T-helper 2 cell treated with Interferon-gamma antibody and Interleukin-4, amounts not matched to agents 5 μg/mL and 100 μg/mL, for 36 hours (primary cell): ENCODE measurements around the gene NYAP1.
A peak's percentile ranks its signal among the peaks of the same experiment; 100 is the strongest.

Experiments
- DNase-seq: peaks from one replicate; pipeline ENCODE4 v3.0.0; 2021; ENCODE audit warnings: low spot score
- H3K27ac Mint-ChIP-seq: one replicate; pipeline ENCODE4 v1.8.0; 2021; ENCODE audit warnings: mild to moderate bottlenecking, mixed read lengths
- H3K27me3 Mint-ChIP-seq: one replicate; pipeline ENCODE4 v1.8.0; 2021; ENCODE audit warnings: low read depth, mixed read lengths
- H3K36me3 Mint-ChIP-seq: one replicate; pipeline ENCODE4 v1.8.0; 2021; ENCODE audit warnings: low read depth, mixed read lengths
- H3K4me1 Mint-ChIP-seq: one replicate; pipeline ENCODE4 v1.8.0; 2021; ENCODE audit warnings: low read depth, mixed read lengths
- H3K4me3 Mint-ChIP-seq: one replicate; pipeline ENCODE4 v1.8.0; 2022; ENCODE audit warnings: mild to moderate bottlenecking, moderate library complexity, mixed read lengths
- H3K9me3 Mint-ChIP-seq: one replicate; pipeline ENCODE4 v1.8.0; 2021; ENCODE audit warnings: mixed read lengths

NYAP1 gene

GRCh38 chr7:100483090-100483721 lies 521 bp upstream of the NYAP1 start:
- H3K36me3 Mint-ChIP-seq, result peaks cover 3% of the 10 kb centered on the region
- no peaks in the 10 kb centered on the region for H3K27me3 Mint-ChIP-seq
- no peak overlapping the region for H3K27ac Mint-ChIP-seq
- peak overlapping the region; percentile 91 for H3K4me3 Mint-ChIP-seq
- H3K9me3 Mint-ChIP-seq, result no peaks in the 10 kb centered on the region
- peak; percentile 77 for DNase-seq
- peaks cover 10% of the 10 kb centered on the region for H3K4me1 Mint-ChIP-seq

- no peak overlapping the region for H3K27ac Mint-ChIP-seq
- H3K27me3 Mint-ChIP-seq, result no peaks in the 10 kb centered on the region
- H3K4me3 Mint-ChIP-seq, result peak overlapping the region; percentile 25
- H3K4me1 Mint-ChIP-seq, result peaks cover 7% of the 10 kb centered on the region
- H3K9me3 Mint-ChIP-seq, result no peaks in the 10 kb centered on the region
- H3K36me3 Mint-ChIP-seq, result no peaks in the 10 kb centered on the region
- DNase-seq, result no peak
These were observed 932 bp downstream of the NYAP1 start for GRCh38 chr7:100484673-100485045.

GRCh38 chr7:100485471-100485876 lies 1.7 kb downstream of the NYAP1 start:
- no peak for DNase-seq
- H3K4me3 Mint-ChIP-seq, result no peak overlapping the region
- H3K27ac Mint-ChIP-seq, result no peak overlapping the region

GRCh38 chr7:100486111-100486636 lies 2.4 kb downstream of the NYAP1 start:
- Mint-ChIP-seq H3K36me3 (no peaks in the 10 kb centered on the region), H3K9me3 (no peaks in the 10 kb centered on the region), H3K4me3 (no peak overlapping the region), H3K4me1 (peaks cover 7% of the 10 kb centered on the region), H3K27me3 (peaks cover 3% of the 10 kb centered on the region), H3K27ac (no peak overlapping the region)
- no peak for DNase-seq

More at GRCh38 chr7:100485471-100485876, 1.7 kb downstream of the NYAP1 start:
- no peaks in the 10 kb centered on the region for H3K9me3 Mint-ChIP-seq
- H3K36me3 Mint-ChIP-seq, result no peaks in the 10 kb centered on the region
- H3K4me1 Mint-ChIP-seq, result peaks cover 7% of the 10 kb centered on the region
- peaks cover 3% of the 10 kb centered on the region for H3K27me3 Mint-ChIP-seq

GRCh38 chr7:100486753-100487446 lies 3.2 kb downstream of the NYAP1 start:
- Mint-ChIP-seq H3K36me3 (no peaks in the 10 kb centered on the region), H3K4me3 (no peak overlapping the region), H3K4me1 (peaks cover 7% of the 10 kb centered on the region), H3K27ac (no peak overlapping the region), H3K27me3 (peaks cover 4% of the 10 kb centered on the region), H3K9me3 (no peaks in the 10 kb centered on the region)
- DNase-seq, result no peak

GRCh38 chr7:100488333-100489095 lies 4.8 kb downstream of the NYAP1 start:
- no peak for DNase-seq
- no peak overlapping the region for H3K4me3 Mint-ChIP-seq
- H3K27me3 Mint-ChIP-seq, result peaks cover 16% of the 10 kb centered on the region
- no peak overlapping the region for H3K27ac Mint-ChIP-seq
- H3K4me1 Mint-ChIP-seq, result peaks cover 3% of the 10 kb centered on the region
- no peaks in the 10 kb centered on the region for H3K9me3 Mint-ChIP-seq
- no peaks in the 10 kb centered on the region for H3K36me3 Mint-ChIP-seq

- no peak overlapping the region for H3K27ac Mint-ChIP-seq
- no peaks in the 10 kb centered on the region for H3K9me3 Mint-ChIP-seq
- no peak for DNase-seq
These were observed 5.4 kb downstream of the NYAP1 start for GRCh38 chr7:100489121-100489520.

GRCh38 chr7:100489824-100490223 lies 6.1 kb downstream of the NYAP1 start:
- Mint-ChIP-seq H3K4me1 (peaks cover 9% of the 10 kb centered on the region), H3K9me3 (no peaks in the 10 kb centered on the region), H3K4me3 (no peak overlapping the region), H3K36me3 (no peaks in the 10 kb centered on the region), H3K27ac (no peak overlapping the region), H3K27me3 (peaks cover 23% of the 10 kb centered on the region)
- DNase-seq, result no peak

More at GRCh38 chr7:100489121-100489520, 5.4 kb downstream of the NYAP1 start:
- Mint-ChIP-seq H3K36me3 (no peaks in the 10 kb centered on the region), H3K4me1 (peaks cover 6% of the 10 kb centered on the region), H3K27me3 (peaks cover 18% of the 10 kb centered on the region), H3K4me3 (no peak overlapping the region)

GRCh38 chr7:100490483-100491191 lies 6.9 kb downstream of the NYAP1 start:
- peaks cover 9% of the 10 kb centered on the region for H3K4me1 Mint-ChIP-seq
- no peaks in the 10 kb centered on the region for H3K9me3 Mint-ChIP-seq
- H3K27me3 Mint-ChIP-seq, result peaks cover 30% of the 10 kb centered on the region
- no peak for DNase-seq
- H3K27ac Mint-ChIP-seq, result no peak overlapping the region
- no peak overlapping the region for H3K4me3 Mint-ChIP-seq
- no peaks in the 10 kb centered on the region for H3K36me3 Mint-ChIP-seq

- H3K9me3 Mint-ChIP-seq, result no peaks in the 10 kb centered on the region
- H3K27ac Mint-ChIP-seq, result no peak overlapping the region
- no peak for DNase-seq
- H3K27me3 Mint-ChIP-seq, result peaks cover 33% of the 10 kb centered on the region
- no peak overlapping the region for H3K4me3 Mint-ChIP-seq
- no peaks in the 10 kb centered on the region for H3K36me3 Mint-ChIP-seq
- peaks cover 9% of the 10 kb centered on the region for H3K4me1 Mint-ChIP-seq
These were observed 7.5 kb downstream of the NYAP1 start for GRCh38 chr7:100491192-100491578.

- Mint-ChIP-seq H3K9me3 (no peaks in the 10 kb centered on the region), H3K4me3 (peak overlapping the region; percentile 61), H3K27me3 (peaks cover 35% of the 10 kb centered on the region), H3K27ac (peak overlapping the region; percentile 41), H3K36me3 (no peaks in the 10 kb centered on the region), H3K4me1 (peaks cover 9% of the 10 kb centered on the region)
- DNase-seq, result no peak
These were observed 9.2 kb downstream of the NYAP1 start for GRCh38 chr7:100492738-100493475.

- peak; percentile 44 for DNase-seq
- no peaks in the 10 kb centered on the region for H3K36me3 Mint-ChIP-seq
These were observed 9.9 kb downstream of the NYAP1 start for GRCh38 chr7:100493476-100494264.

More at GRCh38 chr7:100493476-100494264, 9.9 kb downstream of the NYAP1 start:
- Mint-ChIP-seq H3K4me3 (peak overlapping the region; percentile 61), H3K27ac (no peak overlapping the region), H3K9me3 (no peaks in the 10 kb centered on the region), H3K4me1 (peaks cover 9% of the 10 kb centered on the region), H3K27me3 (peaks cover 35% of the 10 kb centered on the region)
